Amniotic stem cell (primary cell): ENCODE data around the gene KMT2D.

ENCODE experiments used
- DNase-seq: peaks from one replicate; lab custom pipeline; 2025; lab: John Stamatoyannopoulos, UW

KMT2D gene

GRCh38 chr12:49052451-49053208 lies 8.0 kb downstream of the KMT2D start:
- DNase-seq: no peak

DNA sequence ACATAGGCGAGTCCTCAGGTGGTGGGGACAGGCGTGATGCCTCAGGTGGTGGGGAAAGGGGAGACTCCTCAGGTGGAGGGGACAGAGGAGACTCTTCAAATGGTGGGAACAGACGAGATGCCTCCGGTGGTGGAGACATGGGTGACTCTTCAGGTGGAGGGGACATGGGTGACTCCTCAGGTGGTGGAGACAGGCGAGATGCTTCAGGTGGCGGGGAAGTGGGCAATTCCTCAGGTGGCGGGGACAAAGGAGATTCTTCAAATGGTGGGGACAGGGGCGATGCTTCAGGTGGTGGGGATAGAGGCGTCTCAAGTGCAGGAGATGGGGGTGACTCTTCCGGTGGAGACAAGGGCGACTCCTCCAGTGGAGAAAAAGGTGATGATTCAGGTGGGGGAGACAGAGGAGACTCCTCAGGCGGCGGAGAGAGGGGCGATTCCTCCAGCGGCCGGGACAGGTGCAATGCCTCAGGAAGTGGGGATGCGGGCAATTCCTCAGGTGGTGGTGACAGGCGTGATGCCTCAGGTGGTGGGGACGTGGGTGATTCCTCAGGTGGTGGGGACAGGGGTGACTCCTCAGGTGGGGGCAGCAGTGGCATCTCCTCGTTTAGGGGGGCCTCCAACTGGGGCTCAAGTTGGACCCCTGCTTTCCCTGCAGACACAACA lies 8.7 kb downstream of the KMT2D start:
- no peak for DNase-seq

- no peak for DNase-seq
Observed at GRCh38 chr12:49051373-49051764, 9.2 kb downstream of the KMT2D start.

DNA sequence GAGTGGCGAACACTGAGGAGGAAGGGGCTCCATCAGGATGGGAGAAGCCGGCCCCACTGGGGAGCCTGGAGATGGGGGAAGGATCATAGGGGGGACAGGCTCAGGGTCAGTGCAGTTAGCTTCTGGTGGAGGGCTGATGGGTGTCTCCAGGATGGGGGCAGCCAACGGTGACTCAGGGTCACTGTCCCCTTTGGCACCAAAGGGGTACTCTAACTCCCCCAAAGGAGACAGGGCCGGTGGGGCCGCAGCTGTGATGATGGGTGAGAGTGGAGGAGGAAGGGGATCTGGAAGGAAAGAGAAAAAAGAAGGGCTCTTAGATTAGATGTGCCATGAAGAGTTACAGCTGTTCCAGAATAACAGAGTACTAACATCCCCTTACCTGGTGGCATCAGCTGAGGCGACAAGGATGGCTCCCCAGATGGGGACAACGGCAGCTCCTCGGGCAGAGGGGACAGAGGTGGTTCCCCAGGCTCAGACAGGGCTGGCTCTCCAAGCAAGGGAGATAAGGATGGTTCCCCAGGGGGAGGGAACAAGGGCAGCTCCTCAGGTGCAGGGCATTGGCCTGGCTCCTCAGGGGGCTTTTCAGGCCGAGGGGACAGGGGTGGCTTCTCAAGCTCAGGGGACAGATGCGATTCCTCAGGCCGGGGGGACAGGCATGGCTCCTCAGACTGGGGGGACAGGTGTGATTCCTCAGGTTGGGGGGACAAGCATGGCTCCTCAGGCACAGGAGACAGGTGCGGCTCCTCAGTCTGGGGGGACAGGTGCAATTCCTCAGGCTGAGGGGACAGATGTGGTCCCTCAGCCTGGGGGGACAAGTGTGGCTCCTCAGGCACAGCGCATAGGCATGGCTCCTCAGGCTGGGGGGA lies 9.9 kb downstream of the KMT2D start:
- DNase-seq: no peak

- no peak for DNase-seq
Observed at GRCh38 chr12:49049566-49050224, 10.9 kb downstream of the KMT2D start.

- no peak for DNase-seq
Observed at GRCh38 chr12:49048953-49049352, 11.6 kb downstream of the KMT2D start.

- DNase-seq: no peak
Observed at GRCh38 chr12:49046129-49046895, 14.3 kb downstream of the KMT2D start.

- DNase-seq: no peak
Observed at GRCh38 chr12:49044660-49045059, 15.9 kb downstream of the KMT2D start.

DNA sequence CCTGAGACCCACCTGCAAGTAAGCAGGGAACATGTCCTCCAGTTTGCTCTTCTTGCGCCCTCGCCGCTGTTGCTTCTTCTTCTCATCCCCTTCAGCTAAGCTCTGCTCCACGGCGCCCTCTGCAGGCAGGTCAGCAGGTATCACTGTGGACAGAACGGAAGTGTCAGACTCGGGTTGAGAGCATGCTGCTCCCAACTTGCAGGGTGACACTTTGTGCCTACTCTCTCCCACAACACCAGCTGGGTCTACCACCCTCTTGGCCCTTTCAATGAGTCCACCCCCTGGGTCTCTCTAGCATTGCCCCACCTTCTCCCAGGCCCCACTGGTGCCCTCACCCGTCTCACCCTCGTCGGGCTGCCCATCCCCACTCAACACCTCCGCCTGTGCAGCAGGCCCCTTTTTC lies 16.7 kb downstream of the KMT2D start:
- no peak for DNase-seq

DNA sequence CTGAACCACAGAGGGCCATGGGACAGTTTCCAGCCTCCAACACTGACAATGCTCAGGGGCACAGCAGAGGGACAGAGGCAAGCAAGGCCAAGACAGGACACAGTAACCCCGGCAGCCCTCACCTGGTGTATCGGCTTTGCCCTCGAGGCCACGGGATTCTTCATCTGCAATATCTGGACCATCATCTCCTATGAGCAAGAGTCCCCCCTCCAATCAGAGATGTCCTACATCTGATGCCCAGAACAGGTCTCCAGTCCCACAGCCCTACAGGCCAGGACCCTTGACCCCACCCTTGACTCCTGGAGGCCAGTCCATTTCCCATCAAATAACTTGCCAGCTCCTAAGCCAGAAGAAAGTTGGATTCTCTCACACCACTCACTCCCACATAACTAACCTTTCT lies 17.4 kb downstream of the KMT2D start:
- no peak for DNase-seq

DNA sequence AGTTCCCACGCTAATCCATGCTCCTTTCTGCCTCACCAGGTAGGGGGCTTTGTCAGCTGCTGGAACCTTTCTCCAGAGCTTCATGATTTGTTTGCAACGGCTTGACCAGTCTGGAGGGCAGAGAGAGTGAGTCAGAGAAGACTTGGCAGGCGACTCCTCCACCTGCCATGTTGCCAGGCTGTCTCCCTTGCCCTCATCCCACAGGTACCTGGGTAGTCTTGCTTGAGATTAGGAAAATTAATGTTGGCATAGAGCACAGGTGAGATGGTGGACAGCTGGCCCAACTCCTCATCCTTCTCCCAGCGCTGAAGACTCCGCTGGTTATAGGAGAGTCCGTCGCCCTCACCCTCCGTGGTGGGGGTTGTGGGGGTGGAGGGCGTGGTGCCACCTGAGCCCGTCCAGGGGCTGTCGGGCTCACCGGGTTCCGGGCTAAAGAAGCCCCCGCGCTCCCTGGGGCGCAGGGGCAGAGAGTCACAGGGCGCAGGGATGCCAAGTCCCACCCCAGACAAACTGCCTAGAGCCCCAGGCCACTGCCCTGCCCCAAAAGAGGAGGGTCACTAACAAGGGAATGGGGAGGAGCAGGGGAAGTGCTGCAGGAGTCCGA lies 18.6 kb downstream of the KMT2D start:
- DNase-seq: no peak

GRCh38 chr12:49041036-49041880 lies 19.3 kb downstream of the KMT2D start:
- DNase-seq: no peak

DNA sequence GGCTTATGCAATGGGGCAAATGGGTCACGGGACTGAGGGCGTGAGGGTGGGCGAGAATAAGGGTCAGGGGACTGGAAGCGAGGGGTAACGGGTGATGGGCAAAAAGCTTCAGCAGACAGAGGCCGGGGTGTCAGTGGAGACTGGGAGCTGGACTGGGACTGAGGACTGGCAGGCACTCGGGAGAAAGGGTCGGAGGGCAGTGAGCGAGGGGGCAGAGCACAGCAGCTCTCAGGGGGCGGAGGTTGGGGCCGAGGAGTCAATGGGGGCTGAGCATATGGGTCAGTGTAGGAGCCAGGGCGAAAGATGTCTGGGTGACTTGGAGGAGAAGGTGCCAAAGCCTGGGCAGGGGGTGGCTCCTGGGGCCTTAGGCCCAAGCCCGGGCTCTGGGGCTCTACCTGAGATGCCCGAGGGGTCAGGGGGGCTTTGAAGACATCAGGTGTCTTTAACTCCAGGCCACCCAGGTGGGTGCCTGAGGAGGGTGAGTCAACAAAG lies 20.2 kb downstream of the KMT2D start:
- DNase-seq: no peak

- DNase-seq: no peak
Observed at GRCh38 chr12:49039421-49040363, 20.9 kb downstream of the KMT2D start.

DNA sequence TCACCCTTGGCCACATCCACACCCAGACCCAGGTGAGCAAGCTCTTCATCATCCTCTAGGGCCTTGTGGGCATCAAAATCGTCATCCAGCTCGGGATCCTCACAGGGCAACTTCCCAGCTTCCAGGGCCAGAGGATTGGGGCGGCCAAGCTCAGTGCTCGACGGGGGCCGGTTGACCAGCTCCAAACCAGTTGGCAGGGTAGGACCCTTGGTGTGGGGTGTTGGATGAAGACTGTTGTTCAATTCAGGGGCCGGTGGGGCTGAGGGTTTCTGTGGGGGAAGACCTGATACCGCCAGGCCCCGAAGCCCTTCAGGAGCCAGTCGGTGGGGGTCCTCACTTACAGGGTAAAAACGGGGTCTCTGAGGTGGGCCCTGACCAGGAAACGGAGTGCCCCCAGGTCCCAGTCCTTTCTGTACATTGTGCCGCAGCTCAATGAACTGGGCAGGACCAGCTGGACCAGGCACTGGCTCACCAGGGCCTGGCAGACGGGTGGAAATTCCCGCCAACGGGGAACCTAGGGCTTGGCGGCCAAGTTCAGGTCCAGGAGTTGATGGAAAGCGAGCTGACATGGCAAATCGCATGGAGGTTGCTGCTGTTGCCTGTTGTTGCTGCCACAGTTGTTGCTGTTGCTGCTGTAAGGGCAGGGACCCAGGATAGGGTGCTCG lies 22.2 kb downstream of the KMT2D start:
- no peak for DNase-seq

DNA sequence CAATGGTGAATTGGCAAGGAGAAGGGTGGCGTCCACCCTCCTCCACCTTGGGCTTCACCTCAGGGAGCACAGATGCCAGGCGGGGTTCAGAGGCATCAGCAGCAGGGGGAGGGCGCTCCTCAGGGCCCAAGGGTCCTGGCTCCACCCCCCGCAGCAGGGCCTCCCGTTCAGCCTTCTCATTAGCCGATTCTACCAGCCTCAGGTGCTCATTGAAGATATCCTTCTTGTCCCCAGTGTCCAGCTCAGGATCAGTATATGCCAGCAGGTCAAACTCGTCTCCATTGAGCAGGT lies 22.7 kb downstream of the KMT2D start:
- no peak for DNase-seq

GRCh38 chr12:49037111-49037946 lies 23.3 kb downstream of the KMT2D start:
- no peak for DNase-seq

GRCh38 chr12:49036029-49036428 lies 24.6 kb downstream of the KMT2D start:
- DNase-seq: no peak
